Kidney epithelial cell (primary cell): Measurements from ENCODE around the gene EFNA1. TPM values are rescaled to one million over a fixed set of nuclear protein-coding genes. Genes with fewer than 3 reads are reported as not detected.

Experiments used
- DNase-seq: peaks from one replicate; pipeline ENCODE4 v3.0.0-alpha.2; 2010; ENCODE audit warnings: low read depth
- H3K27me3 ChIP-seq: 2 replicates; pipeline ENCODE4 v1.6.0; 2011; ENCODE audit warnings: low read length; ENCODE audit not compliant: control insufficient read depth, insufficient read depth
- H3K36me3 ChIP-seq: 2 replicates; pipeline ENCODE4 v1.5.1; 2011; ENCODE audit warnings: low read length; ENCODE audit not compliant: control insufficient read depth, insufficient read depth
- H3K4me3 ChIP-seq: 2 replicates; pipeline ENCODE4 v1.5.1; 2011; ENCODE audit warnings: low read depth, mild to moderate bottlenecking, control low read depth, low read length
- CTCF ChIP-seq: IDR thresholded peaks from 2 replicates; pipeline ENCODE4 v1.5.1; 2011; ENCODE audit warnings: mild to moderate bottlenecking, moderate library complexity, low read length, control low read depth, inconsistent platforms; ENCODE audit not compliant: insufficient read depth, poor library complexity, severe bottlenecking
- total RNA-seq: library from RNA; depleted of rRNA; stranded (reverse); fragments of >200 nt; gene quantifications from 2 replicates; pipeline ENCODE4 v1.2.3, GENCODE V29; 2015

The EFNA1 gene
- total RNA-seq, 1 donor from 2014 or later: 126 TPM

- no peak for TF ChIP-seq CTCF
- Histone ChIP-seq H3K27me3 (peaks cover 61% of the 10 kb centered on the region), H3K36me3 (no peaks in the 10 kb centered on the region), H3K4me3 (no peak overlapping the region)
- no peak for DNase-seq
These were observed 46.0 kb upstream of the EFNA1 start for GRCh38 chr1:155081472-155082300.

- H3K27me3 ChIP-seq: peaks cover 59% of the 10 kb centered on the region
- DNase-seq: no peak
- H3K4me3 ChIP-seq: no peak overlapping the region
- TF ChIP-seq CTCF: no peak
- no peaks in the 10 kb centered on the region for H3K36me3 ChIP-seq
These were observed 45.2 kb upstream of the EFNA1 start for GRCh38 chr1:155082301-155083051.

GRCh38 chr1:155083052-155083541 lies 44.6 kb upstream of the EFNA1 start:
- Histone ChIP-seq H3K27me3 (peaks cover 58% of the 10 kb centered on the region), H3K36me3 (no peaks in the 10 kb centered on the region), H3K4me3 (no peak overlapping the region)
- TF ChIP-seq CTCF: no peak
- no peak for DNase-seq

GRCh38 chr1:155083865-155084721 lies 43.6 kb upstream of the EFNA1 start:
- no peaks in the 10 kb centered on the region for H3K36me3 ChIP-seq
- DNase-seq: no peak
- peaks cover 51% of the 10 kb centered on the region for H3K27me3 ChIP-seq
- peak overlapping the region; percentile 25 for H3K4me3 ChIP-seq
- no peak for TF ChIP-seq CTCF

- Histone ChIP-seq H3K27me3 (peaks cover 43% of the 10 kb centered on the region), H3K4me3 (peak overlapping the region; percentile 44), H3K36me3 (no peaks in the 10 kb centered on the region)
- peak; percentile 69 for DNase-seq
- TF ChIP-seq CTCF: peak; percentile 93
These were observed 42.8 kb upstream of the EFNA1 start for GRCh38 chr1:155084722-155085503.
